NK-92 treated with Interleukin-12 subunit alpha and Interleukin-12 subunit beta, amount 100 ng/mL, for 24 hours (cell line): ENCODE data around the gene GRHL1.
"Not testable (repeated sequence)": the region's sequence is repeated elsewhere in the genome, so short reads cannot be mapped to it uniquely, and the experiment has no call there.

Experiments
- DNase-seq: peaks from one replicate; lab custom pipeline; 2025; lab: John Stamatoyannopoulos, UW

The GRHL1 gene, protein sequence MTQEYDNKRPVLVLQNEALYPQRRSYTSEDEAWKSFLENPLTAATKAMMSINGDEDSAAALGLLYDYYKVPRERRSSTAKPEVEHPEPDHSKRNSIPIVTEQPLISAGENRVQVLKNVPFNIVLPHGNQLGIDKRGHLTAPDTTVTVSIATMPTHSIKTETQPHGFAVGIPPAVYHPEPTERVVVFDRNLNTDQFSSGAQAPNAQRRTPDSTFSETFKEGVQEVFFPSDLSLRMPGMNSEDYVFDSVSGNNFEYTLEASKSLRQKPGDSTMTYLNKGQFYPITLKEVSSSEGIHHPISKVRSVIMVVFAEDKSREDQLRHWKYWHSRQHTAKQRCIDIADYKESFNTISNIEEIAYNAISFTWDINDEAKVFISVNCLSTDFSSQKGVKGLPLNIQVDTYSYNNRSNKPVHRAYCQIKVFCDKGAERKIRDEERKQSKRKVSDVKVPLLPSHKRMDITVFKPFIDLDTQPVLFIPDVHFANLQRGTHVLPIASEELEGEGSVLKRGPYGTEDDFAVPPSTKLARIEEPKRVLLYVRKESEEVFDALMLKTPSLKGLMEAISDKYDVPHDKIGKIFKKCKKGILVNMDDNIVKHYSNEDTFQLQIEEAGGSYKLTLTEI

DNA sequence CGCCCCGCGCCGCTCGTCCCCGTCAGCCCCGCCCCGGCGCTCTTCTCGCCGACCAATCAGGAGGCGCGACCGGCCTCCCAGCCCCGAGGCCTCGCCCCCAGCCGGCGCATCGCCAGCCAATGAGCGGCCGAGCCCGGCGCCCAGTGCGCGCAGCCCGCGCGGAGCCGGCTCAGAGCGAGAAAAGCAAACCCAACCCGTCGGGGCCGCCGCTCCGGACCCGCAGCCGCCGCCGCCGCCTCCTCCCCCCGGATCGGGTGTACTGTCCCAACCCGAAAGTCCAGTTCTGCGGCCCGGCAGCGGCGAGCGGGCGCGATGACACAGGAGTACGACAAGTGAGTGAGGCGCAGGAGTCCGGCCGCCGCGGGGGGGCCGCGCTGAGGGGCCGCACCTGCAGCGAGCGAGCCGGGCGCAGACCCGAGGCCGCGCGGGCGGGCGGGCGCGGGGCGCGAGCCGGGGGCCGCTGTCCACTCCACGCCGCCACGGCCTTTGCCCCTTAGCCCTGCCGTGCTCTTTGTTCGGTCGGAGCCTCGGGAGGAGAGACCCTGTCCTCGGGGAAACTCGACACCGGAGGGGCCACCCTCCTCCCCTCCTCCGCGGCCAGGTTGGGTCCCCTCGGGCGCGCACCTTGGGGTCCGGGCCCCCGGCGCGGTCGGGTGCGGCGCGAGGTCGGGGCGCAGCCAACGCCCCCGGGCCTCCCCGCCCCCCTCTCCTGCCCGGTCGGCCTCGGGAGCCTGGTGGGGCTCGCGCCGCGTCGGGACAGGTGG, at the start of gene GRHL1:
Gene GRHL1, plus strand, starts transcription at position 172 of the 764 bp plus-strand sequence. Its CDS starts 141 bp downstream, at position 313.
- DNase-seq, result no peak

DNA sequence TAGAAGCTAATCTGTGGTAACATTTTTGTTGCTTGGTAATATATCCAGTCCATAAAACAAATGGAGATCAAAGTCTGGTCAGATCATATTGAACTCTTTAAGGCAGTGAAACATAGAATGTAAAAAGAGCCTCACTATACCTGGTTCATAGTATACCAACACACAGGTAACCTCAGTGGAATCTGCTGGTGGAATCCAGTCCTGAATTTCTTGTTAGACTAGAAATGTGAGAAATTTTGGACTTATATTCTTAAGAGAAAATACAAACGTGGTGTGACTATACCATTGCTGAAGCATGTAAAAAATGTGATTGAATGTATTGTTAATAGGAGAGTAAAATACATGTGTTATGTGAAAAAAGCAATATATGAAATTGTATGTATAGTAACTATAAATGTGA, 46.1 kb upstream of the GRHL1 start:
- no peak for DNase-seq

DNA sequence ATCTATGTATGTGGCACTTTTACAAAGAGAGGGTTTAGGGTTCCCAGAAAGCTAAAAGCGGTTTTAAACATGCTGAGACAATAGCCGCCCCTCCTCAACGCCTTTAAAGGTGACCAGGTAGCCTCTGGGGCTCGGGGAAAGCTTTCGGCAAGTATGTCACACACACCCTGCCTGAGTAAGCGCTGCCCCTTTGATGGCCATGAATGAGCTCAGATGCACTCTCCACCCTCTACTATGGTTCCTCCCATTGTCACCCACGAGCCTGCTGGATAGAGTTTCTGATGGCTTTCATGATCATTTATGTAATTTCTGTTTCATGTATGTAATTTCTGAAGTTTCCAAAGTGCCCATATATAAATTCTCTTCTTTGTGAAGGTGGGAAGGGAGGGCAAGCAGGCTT, 44.1 kb upstream of the GRHL1 start:
- DNase-seq, result no peak

- no peak for DNase-seq
Observed at GRCh38 chr2:9908639-9909038, 42.9 kb upstream of the GRHL1 start.

- DNase-seq, result no peak
Observed at GRCh38 chr2:9909106-9909505, 42.4 kb upstream of the GRHL1 start.

DNA sequence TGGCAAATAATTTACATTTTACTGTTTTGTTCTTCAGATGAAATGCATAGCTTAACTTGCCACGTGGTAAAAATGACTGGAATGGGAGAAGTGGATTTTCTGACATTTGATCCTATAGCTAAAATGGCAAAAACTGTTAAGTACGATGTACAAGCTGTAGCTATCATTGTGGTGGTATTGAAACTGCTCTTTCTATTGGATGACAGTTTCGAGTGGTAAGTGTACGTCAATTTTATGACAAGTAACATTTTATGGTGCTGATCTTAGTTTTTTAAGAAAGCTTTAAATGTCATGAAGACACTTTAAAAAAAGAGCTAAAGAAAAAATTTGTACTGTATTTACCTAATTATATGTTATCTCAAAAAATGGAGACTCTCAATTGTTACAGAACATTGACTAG, 40.8 kb upstream of the GRHL1 start:
- no peak for DNase-seq

DNA sequence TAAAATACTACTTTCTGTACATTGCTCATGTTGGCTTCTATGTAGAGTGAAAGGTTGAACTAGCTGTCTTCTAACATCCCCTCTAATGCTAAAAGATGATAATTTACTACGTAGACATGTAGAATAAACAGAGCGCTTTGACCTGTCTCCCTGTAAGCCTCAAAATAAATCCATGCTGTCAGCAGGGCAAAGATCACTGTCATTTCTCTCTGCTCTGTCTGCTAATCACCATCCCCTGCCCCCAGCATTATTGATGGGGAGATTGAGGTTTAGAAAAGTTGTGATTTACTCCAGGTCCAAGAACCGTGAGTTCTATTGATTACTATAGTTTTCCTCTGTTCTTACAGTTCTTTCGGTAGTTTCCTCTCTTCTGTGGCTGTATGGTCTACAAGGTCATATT, 39.0 kb upstream of the GRHL1 start:
- DNase-seq, result no peak

GRCh38 chr2:9914384-9915065, 37.0 kb upstream of the GRHL1 start:
- peak; percentile 1 for DNase-seq

GRCh38 chr2:9918275-9918674, 33.2 kb upstream of the GRHL1 start:
- no peak for DNase-seq

DNA sequence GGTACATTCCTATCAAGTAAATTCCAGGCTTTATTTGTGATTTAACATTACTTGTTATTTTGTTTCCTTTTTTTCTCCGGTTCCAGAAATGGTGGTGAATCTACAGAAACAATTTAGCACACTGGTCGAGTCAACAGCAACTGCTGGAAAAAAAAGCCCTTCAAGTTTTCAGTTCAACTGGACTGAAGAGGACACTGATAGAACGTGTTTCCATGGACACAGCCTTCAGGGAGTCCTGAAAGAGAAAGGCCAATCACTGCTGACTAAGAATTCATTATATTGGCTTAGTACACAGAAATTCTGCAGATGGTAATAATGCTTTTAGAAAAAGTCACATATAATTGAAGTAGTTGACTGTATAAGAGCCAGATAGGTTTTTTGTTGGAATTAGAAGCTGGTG, 32.0 kb upstream of the GRHL1 start:
- DNase-seq, result no peak

GRCh38 chr2:9927020-9927419, 24.5 kb upstream of the GRHL1 start:
- not testable (repeated sequence) for DNase-seq

GRCh38 chr2:9937258-9937657, 14.2 kb upstream of the GRHL1 start:
- no peak for DNase-seq

GRCh38 chr2:9937968-9938367, 13.5 kb upstream of the GRHL1 start:
- DNase-seq, result no peak

- DNase-seq, result no peak
Observed at GRCh38 chr2:9939587-9940485, 11.7 kb upstream of the GRHL1 start.

DNA sequence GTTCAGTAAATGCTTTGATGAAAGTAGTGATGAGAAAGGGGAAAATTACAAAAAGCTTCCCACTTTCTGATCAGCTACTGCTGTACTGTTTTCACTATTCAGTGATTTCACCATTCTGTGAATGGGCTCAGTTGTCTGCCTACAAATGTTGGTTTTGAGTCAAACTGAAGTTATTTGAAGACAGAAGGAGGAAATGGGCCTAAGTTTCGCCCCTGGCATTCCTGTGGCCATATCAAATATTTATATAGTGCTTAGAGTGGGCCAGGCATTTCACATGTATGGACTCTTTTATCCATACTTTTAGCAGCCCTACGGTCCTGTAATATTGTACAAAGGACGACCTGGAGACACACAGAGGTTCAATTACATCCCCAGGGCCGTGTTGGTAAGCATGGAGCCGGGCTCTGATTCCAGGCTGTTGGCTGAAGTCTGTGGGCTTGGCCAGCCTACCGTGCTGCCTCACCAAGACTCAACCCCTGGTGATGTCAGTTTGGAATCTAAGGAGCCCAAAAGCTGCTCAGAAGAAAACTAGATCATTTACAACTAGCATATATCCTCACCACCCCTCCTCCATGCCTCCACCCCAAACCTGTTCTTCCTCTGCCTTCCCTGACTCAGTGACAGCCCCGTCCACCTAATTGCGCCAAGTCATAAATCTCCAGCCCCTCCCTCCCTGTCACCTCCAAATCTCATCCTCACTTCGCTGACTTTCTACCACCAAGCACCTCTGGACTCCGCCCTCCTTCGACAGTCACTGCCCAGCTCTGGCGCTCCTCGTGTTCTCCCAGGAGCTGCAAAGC, 10.1 kb upstream of the GRHL1 start:
- no peak for DNase-seq

- DNase-seq, result no peak
Observed at GRCh38 chr2:9941996-9942390, 9.5 kb upstream of the GRHL1 start.

DNA sequence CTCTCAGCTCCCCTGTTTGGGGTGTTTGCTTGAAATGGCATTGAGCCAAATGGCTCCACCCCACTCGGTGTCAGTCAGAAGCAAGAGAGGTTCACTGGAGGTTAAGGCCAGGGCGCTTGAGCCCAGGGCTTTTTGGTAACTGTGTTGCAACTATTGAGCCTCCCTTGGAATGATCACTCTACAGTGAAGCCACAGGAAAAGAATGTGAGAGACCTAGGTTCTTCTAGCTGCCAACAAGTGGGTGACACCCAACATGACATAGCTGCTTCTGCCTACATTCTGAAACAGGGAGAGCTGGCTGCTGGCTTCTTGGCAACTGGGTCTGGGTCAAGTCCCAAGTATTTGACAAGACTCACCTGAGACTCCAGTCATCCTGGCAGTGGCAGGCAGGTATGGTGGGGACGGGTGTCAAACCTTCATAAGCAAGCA, 7.1 kb upstream of the GRHL1 start:
- no peak for DNase-seq

DNA sequence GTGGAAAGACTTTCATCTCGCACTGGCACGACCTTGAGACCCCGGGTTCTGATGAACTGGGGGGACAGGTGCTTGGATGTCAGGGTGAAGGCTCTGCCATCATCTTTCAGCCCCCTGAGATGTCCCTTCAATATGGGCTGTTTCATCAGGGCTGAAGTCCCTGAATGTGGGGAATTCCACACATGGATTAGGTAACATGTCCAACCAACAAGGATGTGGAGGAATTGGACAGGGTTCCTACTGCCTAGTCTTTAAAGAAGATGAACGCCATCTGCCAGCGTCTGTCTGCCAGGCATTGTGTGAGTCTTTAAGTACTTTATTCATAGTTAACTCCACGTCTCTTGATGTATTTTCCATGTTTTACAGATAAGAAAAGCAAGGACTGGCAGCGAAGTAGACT, 5.9 kb upstream of the GRHL1 start:
- DNase-seq, result no peak

GRCh38 chr2:9946076-9946475, 5.4 kb upstream of the GRHL1 start:
- DNase-seq, result no peak

- DNase-seq, result no peak
Observed at GRCh38 chr2:9946818-9947217, 4.7 kb upstream of the GRHL1 start.
